ENCODE results near the gene GOSR2. TPM values are rescaled to one million over a fixed set of nuclear protein-coding genes. Genes with fewer than 3 reads are reported as not detected.
"Not testable (repeated sequence)": the region's sequence is repeated elsewhere in the genome, so short reads cannot be mapped to it uniquely, and the experiment has no call there.

GOSR2 gene
- total RNA-seq, 1 donor from 2014 or later, result 29.5 TPM

GRCh38 chr17:46929413-46929812 is 6.5 kb downstream of the GOSR2 start:
- DNase-seq (ENCODE audit: low read depth in 2 of 2), result peak in 1 of 2 donors; percentile 81

GRCh38 chr17:46930051-46930450 is 7.1 kb downstream of the GOSR2 start:
- DNase-seq (ENCODE audit: low read depth in 2 of 2), result no peak

- no peak for DNase-seq (ENCODE audit: low read depth in 2 of 2)
These were observed 8.6 kb downstream of the GOSR2 start for GRCh38 chr17:46931596-46931995.

DNA sequence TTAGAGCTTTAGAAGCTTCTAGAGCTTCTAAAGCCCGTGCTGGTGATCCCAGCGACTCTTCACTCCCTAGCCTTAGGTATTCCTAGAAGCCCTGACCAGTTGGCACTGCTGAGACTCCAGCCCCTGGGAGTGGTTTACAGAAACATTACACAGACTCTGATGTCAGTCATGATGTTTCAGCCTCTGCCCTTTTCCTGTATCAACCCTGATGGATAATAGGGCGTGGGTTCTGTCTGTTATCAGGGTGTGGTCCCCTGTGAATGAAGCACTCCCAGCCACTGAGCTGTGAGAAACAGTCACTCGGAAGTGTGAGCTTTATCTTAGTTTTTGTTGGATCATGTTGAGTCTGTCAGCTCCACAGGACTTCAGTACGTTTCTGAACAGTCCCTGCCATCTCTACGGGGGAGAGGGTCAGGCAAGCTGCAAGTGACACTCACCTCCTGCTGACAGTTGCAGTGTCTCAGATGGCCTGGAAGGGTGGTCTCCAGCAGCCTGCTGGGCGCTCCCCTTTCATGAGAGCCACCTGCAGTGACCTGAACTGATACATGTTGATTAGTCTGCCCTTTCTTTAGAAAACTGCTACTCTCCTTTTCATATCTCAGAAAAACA is 12.8 kb downstream of the GOSR2 start:
- peak in 1 of 2 donors; percentile 39 for DNase-seq (ENCODE audit: low read depth in 2 of 2)

GRCh38 chr17:46940692-46941404 is 17.9 kb downstream of the GOSR2 start:
- peak; percentile 53 to 77 for DNase-seq (ENCODE audit: low read depth in 2 of 2)

DNA sequence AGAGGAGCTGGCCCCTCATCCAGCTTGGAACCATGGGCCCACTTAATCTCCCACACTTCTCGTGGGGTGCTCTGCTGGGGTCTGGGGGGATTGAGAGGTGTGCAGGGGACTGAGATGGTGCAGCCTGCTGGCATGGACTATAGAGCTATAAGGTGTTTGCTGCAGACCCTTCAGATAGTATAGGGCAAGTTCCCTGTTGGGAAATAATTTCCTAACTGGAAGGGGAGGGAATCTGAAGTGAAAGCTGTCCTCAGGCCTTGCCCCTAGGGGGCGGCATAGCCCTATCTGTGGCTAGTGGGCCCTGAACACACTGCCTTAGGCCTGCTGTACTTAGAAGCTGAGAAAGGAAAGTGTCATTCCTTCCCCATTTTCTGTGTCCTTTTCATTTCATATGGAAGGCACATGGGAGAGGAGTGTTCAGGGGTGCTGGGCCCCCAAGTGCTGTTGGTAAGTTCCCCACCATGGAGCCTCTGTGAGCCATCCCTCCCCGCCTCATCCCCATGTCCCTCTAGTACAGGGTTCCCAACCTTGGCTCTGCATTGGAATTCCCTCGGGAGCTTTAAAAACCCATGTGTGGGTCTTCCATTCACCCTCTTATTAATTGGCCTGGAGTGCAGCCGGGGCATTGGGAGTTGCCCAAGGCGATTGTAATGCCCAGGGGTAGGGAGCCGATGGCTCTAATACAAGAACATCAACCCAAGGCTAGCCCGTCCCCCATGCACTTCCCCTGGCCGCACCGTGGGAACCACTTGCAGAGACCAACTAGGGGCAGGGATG is 19.7 kb downstream of the GOSR2 start:
- peak; percentile 44 to 75 for DNase-seq (ENCODE audit: low read depth in 2 of 2)

DNA sequence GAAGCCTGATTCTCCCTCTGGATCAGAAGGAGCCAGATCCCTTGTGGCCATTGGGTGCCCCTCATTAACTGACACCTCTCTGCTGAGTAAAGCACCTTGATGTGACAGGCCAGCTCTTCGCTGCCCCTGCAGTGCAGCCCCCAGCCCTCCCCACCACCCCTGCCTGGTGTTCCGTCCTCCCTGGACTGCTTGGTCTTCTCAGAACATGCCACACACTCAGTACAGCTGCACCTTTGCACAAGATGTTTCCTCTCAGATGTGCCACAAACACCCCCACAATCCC is 20.2 kb downstream of the GOSR2 start:
- DNase-seq (ENCODE audit: low read depth in 2 of 2), result no peak

GRCh38 chr17:46943501-46944393 is 20.8 kb downstream of the GOSR2 start:
- DNase-seq (ENCODE audit: low read depth in 2 of 2), result no peak

DNA sequence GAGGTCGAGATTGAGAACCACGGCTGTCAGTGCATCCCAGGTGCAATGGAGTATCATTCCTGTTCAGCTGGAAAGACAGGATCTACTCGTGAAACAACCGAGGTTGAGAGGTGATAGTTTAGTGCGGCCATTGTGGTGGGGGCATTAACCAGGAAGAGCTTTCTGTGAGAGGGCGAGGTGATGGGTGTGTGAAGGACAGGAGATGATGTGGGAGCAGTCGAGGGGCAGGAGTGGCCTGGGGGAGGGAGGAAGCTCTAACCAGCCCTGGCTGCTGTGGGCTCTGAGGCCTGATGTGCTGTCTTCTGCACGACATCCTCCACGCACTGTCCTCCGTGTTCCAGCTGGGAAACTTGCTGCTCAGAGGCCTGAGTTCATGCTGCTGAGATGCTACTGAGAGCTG is 22.0 kb downstream of the GOSR2 start:
- DNase-seq (ENCODE audit: low read depth in 2 of 2), result no peak

DNA sequence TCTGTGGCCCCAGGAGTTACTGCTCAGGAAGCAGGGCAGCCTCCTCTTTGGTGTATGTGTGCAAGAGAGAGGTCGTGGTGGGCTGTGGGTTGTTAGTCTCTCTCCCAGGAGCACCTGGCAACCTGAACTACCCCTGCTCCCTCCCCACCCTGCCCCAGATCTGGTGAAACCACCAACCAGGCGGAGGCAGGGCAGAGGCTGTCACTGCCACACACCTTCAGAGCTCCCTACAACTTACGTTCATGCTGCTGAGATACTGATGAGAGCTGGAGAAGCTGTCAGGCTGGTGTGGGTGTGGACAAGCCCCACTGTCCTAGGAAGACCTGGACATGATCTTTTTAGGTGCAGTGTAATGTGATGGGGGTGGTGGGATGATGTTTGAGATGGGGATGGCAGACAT is 24.3 kb downstream of the GOSR2 start:
- DNase-seq (ENCODE audit: low read depth in 2 of 2), result no peak

DNA sequence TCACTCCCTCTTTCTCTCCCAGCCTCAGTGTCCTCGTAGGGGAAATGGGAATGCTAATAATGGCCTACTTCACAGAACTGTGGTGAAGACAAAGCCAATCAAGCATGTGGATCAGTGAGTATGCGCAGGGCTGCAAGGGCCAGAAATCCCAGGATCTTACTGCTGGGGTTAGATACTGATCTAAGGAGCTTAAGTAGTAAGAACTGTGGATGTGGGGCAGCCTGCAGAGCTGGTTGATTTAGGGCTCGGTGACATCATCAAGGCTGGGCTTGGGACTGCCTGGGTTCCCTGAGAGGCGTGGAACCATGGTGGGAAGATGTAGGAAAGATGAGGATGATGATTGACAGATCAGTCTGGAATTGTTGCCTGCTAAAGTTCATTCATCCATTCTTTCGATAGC is 25.6 kb downstream of the GOSR2 start:
- no peak for DNase-seq (ENCODE audit: low read depth in 2 of 2)

GRCh38 chr17:46949291-46950174 is 26.6 kb downstream of the GOSR2 start:
- DNase-seq (ENCODE audit: low read depth in 2 of 2), result no peak

GRCh38 chr17:46950342-46950996 is 27.5 kb downstream of the GOSR2 start:
- no peak for DNase-seq (ENCODE audit: low read depth in 2 of 2)

DNA sequence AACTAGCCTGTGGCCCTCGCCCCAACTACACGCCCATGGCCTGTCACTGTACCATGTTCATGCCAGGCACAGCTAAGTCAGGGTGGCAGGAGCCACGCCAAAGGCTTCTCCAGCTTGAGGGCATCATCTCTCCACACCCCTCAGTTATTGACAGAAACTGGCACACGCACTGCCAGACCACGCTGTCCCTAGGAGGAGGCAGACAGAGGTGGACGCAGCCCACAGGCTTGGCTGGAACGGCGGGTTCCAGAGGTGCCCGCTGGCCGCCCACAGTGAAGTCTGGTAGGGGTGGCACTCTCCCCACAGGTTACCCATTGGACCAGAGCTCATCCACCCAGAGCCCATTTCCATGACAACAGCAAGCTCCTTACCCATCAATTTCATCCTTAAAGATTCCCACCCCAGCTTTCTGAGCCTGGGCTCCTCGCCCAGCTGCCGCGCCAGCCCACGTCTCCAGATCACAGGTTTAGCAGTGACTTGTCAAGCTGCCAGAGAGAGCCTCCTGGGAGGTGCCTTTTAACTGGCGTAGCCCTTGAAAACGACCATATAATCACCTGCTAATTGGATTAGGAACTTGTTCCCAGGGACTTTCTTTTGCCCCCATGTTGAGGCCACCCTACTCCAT is 28.1 kb downstream of the GOSR2 start:
- DNase-seq (ENCODE audit: low read depth in 2 of 2), result no peak

GRCh38 chr17:46951706-46952105 is 28.7 kb downstream of the GOSR2 start:
- no peak for DNase-seq (ENCODE audit: low read depth in 2 of 2)

DNA sequence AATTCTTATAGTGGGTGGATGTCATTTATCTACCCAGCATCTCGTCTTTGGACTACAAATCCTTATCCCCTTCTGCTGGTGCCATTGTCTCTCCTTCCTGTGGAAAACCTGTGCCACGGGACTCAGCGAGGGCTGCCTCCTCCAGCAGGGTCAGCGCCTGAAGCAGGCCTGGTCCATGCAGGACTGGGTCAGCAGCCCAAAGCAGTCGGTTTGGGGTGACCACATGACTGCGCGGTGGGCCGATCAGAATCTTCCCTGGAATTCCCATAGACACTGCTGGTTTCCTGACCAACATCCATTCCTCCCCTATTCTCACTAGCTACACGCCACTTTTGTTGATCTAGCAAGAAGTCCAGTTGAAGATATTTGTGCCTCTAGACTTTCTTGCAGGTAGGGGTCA is 29.2 kb downstream of the GOSR2 start:
- no peak for DNase-seq (ENCODE audit: low read depth in 2 of 2)

- DNase-seq (ENCODE audit: low read depth in 2 of 2), result not testable (repeated sequence)
These were observed 30.2 kb downstream of the GOSR2 start for GRCh38 chr17:46953191-46953590.

DNA sequence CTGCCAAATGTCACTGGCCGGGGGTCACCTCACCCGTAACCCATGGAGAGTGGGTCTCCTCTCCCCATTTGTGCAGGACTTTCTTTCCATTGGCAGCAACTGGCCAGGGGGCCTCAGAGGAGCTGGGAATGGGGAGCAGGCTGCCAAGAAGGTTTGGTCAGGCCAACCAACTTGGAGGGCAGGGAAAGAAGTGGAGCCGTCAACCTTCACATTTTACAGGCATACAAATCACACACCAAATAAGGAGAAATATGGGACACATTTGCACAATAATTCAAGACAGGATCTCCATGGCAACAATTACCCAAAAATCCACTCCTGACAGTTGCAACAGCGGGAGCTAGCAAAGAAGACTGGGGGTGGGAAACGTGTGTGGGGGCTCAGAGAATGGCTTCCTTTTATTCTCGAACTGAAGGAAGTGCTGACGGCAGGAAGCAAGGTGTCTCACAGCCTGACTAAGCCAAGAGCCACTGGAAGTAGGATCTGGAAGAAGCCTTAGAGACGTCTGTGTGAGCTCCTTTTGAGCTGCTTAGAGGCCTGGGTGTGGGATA is 35.2 kb downstream of the GOSR2 start:
- no peak for DNase-seq (ENCODE audit: low read depth in 2 of 2)

DNA sequence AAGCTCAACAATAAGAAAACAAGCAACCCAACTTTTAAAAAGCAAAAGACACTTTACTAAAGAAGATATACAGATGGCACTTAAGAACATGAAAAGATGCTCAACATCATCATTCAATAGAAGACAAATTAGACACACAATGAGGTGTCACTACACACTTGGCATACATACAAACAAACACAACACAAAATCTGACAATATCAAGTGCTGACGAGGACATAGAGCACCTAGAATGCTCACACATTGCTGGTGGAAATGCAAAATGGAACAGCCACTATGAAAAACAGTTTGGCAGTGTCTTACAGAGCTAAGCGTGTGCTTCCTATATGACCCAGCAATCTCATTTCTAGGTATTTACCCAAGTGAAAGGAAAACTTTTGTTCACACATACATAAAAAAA is 37.2 kb downstream of the GOSR2 start:
- DNase-seq (ENCODE audit: low read depth in 2 of 2), result no peak

Measured in dermis microvascular lymphatic vessel endothelial cell (primary cell).